GM18520 (cell line): ENCODE measurements around the gene ANXA11.
"Not testable (repeated sequence)": the region's sequence is repeated elsewhere in the genome, so short reads cannot be mapped to it uniquely, and the experiment has no call there.

Experiments
- ATAC-seq: cut with Tn5 transposase; IDR thresholded peaks from one replicate; pipeline ENCODE4 v1.9.1; 2021; ENCODE audit not compliant: unreplicated experiment

Gene ANXA11

GRCh38 chr10:80205477-80206276 is at the start of gene ANXA11:
Gene ANXA11 (minus strand): TSS chr10:80205537. CDS start chr10:80172861, 32,676 bp downstream.
- ATAC-seq = peak; percentile 79

GRCh38 chr10:80254726-80255125 is 49.4 kb upstream of the ANXA11 start:
- not testable (repeated sequence) for ATAC-seq

- ATAC-seq = not testable (repeated sequence)
Measured at GRCh38 chr10:80253963-80254271, 48.6 kb upstream of the ANXA11 start.

GRCh38 chr10:80253266-80253962 is 48.1 kb upstream of the ANXA11 start:
- peak; percentile 74 for ATAC-seq

GRCh38 chr10:80252296-80252887 is 47.1 kb upstream of the ANXA11 start:
- no peak for ATAC-seq

- not testable (repeated sequence) for ATAC-seq
Measured at GRCh38 chr10:80251703-80252280, 46.5 kb upstream of the ANXA11 start.

GRCh38 chr10:80250399-80250798 is 45.1 kb upstream of the ANXA11 start:
- ATAC-seq = not testable (repeated sequence)

GRCh38 chr10:80249906-80250305 is 44.6 kb upstream of the ANXA11 start:
- ATAC-seq = not testable (repeated sequence)

GRCh38 chr10:80247611-80248010 is 42.3 kb upstream of the ANXA11 start:
- ATAC-seq = not testable (repeated sequence)

GRCh38 chr10:80244371-80244770 is 39.0 kb upstream of the ANXA11 start:
- not testable (repeated sequence) for ATAC-seq

GRCh38 chr10:80242341-80242740 is 37.0 kb upstream of the ANXA11 start:
- not testable (repeated sequence) for ATAC-seq

- not testable (repeated sequence) for ATAC-seq
Measured at GRCh38 chr10:80236457-80236856, 31.1 kb upstream of the ANXA11 start.

GRCh38 chr10:80234331-80235235 is 29.2 kb upstream of the ANXA11 start:
- ATAC-seq = peak; percentile 99

- ATAC-seq = not testable (repeated sequence)
Measured at GRCh38 chr10:80233871-80234270, 28.5 kb upstream of the ANXA11 start.

- not testable (repeated sequence) for ATAC-seq
Measured at GRCh38 chr10:80226723-80227122, 21.4 kb upstream of the ANXA11 start.

GRCh38 chr10:80223031-80223419 is 17.7 kb upstream of the ANXA11 start:
- not testable (repeated sequence) for ATAC-seq

- peak; percentile 77 for ATAC-seq
Measured at GRCh38 chr10:80218878-80219277, 13.5 kb upstream of the ANXA11 start.

- not testable (repeated sequence) for ATAC-seq
Measured at GRCh38 chr10:80214368-80214982, 9.1 kb upstream of the ANXA11 start.

GRCh38 chr10:80212535-80213115 is 7.3 kb upstream of the ANXA11 start:
- not testable (repeated sequence) for ATAC-seq

GRCh38 chr10:80211786-80212185 is 6.4 kb upstream of the ANXA11 start:
- ATAC-seq = no peak
